CD1c-positive myeloid dendritic cell (primary cell): ENCODE results near the gene TJP3.

Source experiments
- DNase-seq: peaks from one replicate; pipeline ENCODE4 v3.0.0-alpha.2; 2016; ENCODE audit errors: extremely low spot score

TJP3 gene

DNA sequence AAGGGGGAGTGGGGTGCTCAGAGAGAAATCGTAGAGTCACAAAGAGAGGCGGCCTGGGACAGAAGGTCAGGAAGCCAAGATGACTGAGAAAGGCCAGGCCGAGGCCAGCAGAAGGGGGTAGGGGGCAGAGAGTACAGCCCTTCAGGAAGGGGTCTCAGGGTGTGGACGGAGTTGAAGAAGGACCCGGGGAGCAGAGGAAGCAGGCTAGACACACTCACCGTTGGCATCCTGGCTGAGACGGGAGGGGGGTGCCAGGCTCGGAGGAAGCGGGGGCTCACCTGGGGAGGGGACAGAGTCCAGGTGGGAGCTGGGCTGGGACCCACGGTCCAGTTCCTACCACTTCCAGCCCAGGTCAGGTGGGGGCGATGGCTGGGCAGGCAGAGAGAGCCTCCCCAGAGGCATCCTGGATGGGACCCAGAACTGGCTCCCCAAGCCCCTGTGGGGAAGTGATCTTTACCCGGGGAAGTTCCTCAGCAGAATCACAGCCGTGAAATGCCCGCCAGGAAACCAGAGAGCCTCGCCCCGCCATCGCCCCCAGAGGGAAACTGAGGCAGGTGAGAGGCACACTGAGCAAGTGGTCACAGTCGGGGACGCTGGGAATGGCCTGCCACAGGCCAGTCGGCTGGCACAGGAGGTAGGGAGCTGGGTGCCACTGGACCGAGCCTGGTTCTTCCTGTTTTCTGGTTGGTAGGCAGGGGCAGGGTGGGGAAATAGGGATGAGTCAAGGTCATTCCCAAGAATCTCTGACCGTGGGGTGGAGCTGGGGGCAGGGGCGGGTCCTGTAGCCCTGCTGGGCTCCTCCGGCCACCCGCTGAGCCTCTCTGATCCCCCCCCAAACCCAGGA lies 76.6 kb downstream of the TJP3 start:
- peak; percentile 88 for DNase-seq

DNA sequence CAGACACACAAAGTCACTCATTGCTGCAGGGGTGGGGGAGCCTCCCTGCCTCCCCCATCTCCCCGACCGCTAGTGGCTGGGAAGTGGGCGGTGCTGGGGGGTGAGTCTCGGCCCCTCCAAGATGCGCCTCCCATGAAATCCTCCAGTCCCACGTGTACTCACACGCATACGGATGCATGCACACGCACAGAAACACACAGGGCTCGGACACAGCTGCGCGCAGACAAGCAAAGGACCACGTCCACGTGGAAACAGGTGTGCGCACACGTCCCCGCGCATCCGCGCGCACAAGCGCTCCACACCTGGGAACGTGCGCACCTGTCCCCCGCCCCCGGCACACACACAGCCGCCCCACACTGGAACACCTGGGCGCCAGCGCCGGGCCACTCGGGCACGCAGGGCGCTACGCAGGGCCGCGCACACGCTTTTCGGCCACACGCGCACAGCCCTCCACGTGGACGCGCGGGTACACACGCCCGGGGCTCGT lies 77.3 kb downstream of the TJP3 start:
- DNase-seq, result no peak

DNA sequence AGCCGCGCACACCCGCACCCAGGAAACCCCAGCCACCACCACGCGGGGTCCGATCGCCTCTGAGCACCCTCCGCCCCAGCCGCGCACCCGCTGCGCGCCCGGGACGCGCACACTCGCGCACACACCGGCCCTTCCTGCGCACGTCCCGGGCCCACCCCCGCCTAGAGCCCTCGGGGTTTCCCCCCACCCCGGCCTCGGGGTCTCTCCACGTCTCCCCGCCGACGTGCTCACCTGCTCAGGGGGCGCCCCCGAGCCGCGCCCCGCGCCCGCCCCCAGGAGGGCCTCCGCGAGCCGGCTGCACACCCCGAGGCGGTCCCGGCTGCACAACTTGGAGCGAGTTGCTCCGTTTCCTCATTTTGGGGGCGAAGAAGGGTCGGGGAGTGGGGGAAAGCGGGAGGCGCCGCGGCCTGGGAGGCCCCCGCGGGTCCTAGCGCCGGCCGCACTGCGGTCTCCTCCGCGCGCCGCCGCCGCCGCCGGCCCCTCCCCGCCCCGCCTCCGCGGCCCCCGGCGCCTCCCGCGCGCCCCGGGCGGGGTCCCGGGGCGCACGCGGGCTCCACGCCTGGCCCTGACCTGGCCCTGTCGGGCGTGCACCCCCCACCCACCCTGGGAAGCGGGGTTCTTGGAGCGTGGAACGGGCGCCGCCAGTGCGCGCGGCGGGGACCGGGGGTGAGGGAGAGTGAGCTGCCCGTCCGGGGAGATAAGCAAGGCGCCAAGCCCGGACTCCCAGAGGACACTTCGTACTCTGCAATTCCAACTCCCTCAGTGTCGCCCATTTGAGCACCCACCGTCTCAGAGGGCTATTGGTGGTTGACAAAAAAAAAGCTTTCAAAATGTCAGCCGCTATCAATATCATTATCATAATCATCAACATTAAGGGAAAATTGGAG lies 78.0 kb downstream of the TJP3 start, which contains the start of gene MATK:
TSS of gene MATK (minus strand) at position 444 of the 887 bp plus-strand sequence. CDS start 1,246 bp downstream, outside the sequence.
- peak; percentile 79 for DNase-seq

DNA sequence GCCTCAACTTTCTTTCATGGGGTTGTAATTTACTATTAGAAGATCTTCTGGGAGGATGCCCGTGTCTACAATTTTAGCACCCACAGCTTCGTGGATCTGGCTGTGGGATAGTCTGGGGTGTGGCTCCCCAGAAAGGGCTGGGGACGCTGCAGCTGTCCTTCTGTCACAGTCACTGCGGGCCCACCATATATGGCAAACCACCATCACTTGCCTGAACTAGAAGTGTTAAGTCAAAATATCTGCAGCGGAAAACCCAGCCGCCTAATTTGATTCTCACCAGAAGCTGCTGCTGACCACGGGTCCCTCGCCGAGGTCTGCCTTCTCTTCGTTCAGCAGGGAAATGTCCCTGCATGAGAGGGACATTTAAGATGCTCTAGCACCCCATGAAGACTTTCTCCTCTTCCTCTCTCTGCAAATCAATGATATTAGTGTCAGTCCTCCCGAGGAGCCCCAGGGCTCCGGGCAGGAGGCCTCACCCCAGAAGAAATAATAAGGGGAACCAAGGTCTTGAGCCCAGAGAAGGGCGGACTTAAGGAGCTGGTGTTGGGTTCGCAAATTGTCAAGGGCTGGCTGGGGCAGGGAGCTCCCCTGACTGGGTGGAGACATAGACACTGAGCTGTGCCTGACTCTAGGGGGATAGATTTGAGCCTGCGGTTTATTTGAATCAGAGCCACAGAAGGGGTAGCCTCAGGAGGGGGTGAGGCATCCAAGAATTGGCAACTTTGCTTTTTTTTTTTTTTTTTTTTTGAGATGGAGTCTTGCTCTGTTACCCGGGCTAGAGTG lies 81.0 kb downstream of the TJP3 start:
- DNase-seq, result no peak

DNA sequence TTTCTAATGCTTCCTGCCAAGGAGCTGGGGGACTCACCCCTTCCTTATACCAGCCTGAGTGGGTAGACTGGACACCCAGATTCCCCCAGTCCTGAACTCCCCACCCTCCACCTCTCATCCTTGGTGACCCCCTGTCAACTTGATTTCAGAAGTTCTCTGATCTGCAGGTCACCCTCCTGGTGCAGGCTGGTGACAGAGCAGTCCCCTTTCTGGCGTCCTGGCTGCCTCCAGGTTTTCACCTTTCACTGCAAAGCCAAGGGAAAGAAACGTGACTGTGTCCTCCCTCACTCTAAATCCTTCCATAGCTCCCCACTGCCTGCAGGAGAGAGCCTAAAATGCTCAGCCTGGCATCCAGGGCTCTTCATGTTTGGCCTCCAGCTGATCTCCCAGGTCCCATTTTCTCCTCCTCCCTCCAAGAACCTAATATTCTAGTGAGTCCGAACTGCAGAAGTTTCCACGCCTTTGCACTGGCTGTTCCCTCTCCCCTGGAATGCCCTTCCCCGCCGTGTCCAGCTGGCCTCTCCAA lies 82.1 kb downstream of the TJP3 start:
- DNase-seq, result no peak

DNA sequence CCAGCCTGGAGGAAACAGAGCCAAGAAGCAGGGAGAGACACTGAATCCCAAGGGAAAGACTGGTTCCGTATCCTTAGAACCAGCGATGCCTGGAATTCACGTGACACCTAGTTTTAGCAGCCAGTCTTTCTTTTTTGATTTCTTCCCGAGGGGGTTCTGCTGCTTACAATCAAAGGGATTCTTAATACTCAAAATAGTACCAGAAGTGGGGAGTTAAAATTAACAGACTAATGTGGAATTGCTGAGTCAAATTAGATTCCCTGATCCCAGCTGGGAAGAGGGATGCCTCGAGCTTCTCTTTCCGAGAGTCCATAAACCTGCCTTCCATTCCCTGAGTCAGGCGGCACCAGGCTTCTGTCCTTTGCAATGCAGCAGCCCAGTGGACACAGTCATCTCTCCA lies 82.8 kb downstream of the TJP3 start:
- no peak for DNase-seq

GRCh38 chr19:3792114-3792513 lies 83.9 kb downstream of the TJP3 start:
- DNase-seq, result no peak

DNA sequence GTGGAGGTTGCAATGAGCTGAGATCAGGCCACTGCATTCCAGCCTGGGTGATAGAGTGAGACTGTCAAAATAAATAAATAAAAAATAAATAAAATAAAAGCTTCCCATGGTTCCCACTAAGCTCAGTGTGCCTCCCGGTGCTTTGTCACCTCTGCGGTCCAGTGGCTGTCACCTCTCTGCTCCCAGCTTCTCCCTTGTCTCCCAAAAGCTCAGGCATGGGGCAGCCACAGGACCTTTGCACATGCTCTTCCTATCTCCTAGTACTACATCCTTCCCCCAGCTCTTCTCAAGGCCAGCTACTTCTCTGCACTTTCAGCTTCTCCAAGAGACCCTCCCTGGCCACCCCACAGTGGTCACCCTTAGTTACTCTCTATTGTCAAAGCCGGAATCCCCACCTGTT lies 85.6 kb downstream of the TJP3 start:
- no peak for DNase-seq

DNA sequence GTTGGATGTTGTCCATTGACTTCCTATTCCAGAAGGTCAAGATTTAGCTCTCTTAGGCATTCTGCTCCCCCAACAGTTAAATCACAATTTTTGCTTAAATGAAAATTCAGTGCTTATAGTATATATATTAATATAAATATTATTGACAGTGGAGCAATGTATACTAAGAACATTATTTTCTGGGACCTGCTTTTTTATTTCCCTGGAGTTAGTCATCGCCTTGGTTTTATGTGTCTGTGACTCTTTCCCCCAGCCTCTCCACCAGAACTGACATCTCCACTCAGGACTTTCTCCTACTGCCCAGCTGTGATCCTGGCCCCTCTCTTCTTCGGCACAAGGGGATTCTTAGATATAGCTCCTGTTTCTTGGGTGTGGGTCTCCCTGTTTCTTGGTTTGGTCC lies 88.2 kb downstream of the TJP3 start:
- DNase-seq, result no peak

- DNase-seq, result no peak
These were observed 90.0 kb downstream of the TJP3 start for GRCh38 chr19:3798137-3798536.
